ENCODE measurements around the gene OXER1.

Gene OXER1

DNA sequence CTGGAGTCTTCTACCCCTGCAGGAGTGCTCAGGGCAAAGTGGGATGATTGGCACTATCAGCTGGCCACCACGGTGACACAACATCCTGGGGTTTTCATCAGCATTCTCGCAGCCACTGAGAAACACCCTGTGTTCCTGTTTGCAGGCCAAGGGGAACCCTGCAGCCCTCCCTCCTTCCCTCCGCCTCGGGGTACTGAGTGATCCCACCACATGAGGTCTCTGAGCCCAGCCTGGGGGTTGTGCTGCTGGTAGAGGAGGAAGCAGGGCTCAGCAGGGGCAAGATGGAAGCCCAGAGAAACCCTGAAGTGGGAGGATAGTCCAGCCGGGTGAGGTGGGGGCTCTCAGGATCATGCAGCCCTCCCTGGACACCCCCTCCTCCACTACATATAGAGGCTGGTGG is at the start of gene OXER1:
Gene OXER1 (minus strand): TSS at position 40 of the 400 bp plus-strand sequence. CDS start 73 bp downstream, outside the sequence.
- no peaks in the 10 kb centered on the region for H3K9me3 ChIP-seq (ENCODE audit: control insufficient read depth in 2 of 2, low read length in 2 of 2)
- H3K27ac ChIP-seq (ENCODE audit: low read length): no peak within 1 kb of the TSS
- no peaks in the 10 kb centered on the region for H3K4me1 ChIP-seq (ENCODE audit: control insufficient read depth, insufficient read depth, low read length)

GRCh38 chr2:42812899-42813479 is 49.1 kb upstream of the OXER1 start:
- Histone ChIP-seq H3K9ac (ENCODE audit: low read length in 2 of 2) (no peak overlapping the region), H3K36me3 (ENCODE audit: control insufficient read depth in 2 of 2, insufficient read depth in 2 of 2, low read length in 2 of 2) (no peaks in the 10 kb centered on the region), H3K27me3 (ENCODE audit: control insufficient read depth in 1 of 2, insufficient read depth in 2 of 2, low read length in 2 of 2) (no peaks in the 10 kb centered on the region), H3K27ac (ENCODE audit: low read length) (no peak overlapping the region), H3K4me3 (ENCODE audit: low read length in 2 of 2) (no peak overlapping the region), H3K4me1 (ENCODE audit: control insufficient read depth, insufficient read depth, low read length) (peaks cover 19% of the 10 kb centered on the region), H3K9me3 (ENCODE audit: control insufficient read depth in 2 of 2, low read length in 2 of 2) (no peaks in the 10 kb centered on the region)

More for the DNA sequence above, at the start of gene OXER1:
- Histone ChIP-seq H3K4me3 (ENCODE audit: low read length in 2 of 2) (no peak within 1 kb of the TSS), H3K36me3 (ENCODE audit: control insufficient read depth in 2 of 2, insufficient read depth in 2 of 2, low read length in 2 of 2) (peaks cover 0 to 3% of the 10 kb centered on the region in 2 donors), H3K27me3 (ENCODE audit: control insufficient read depth in 1 of 2, insufficient read depth in 2 of 2, low read length in 2 of 2) (no peaks in the 10 kb centered on the region), H3K9ac (ENCODE audit: low read length in 2 of 2) (no peak within 1 kb of the TSS)

DNA sequence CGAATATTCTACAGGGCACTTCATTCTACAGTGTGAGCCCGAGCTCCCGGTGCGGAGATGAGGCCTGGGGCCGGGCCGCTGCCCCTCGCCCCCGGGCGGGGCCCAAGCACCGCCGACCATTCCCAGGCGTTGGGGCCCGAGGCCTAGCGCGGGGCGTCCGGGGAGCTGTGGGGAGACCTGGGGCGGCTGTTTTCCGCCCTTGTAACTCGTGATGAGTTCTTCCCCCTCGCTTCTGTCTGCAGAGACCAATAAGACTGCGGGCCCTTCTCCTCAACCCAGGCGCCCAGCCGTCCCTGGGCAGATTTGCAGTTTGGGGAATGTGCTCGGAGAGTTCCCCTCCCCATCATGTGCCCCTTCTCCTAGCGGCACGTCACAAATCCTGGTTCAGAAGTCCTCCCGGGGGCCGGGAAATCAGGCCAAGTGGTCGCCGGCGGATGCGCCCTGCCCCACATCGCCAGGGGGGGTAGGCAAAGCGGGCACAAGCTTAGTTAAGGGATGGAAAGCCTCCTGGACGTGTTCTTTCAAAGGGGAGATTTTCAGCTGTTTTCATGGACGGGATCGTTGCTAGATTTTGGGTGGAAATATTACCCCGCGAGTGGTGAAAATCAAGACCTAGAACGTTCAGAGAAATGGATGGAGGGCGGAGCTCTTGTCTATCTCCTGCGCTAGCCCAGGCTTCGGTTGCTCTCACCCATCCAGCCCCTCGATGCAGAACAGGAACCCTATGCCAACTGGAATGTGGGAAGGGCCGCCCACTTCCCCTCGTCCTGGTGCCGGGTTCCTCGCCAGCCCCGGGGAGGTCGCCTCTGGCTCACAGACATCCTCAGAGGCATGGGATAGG is 47.3 kb upstream of the OXER1 start:
- peak overlapping the region; percentile 86 to 88 for H3K4me3 ChIP-seq (ENCODE audit: low read length in 2 of 2)
- peak overlapping the region; percentile 96 to 97 for H3K9ac ChIP-seq (ENCODE audit: low read length in 2 of 2)
- H3K27me3 ChIP-seq (ENCODE audit: control insufficient read depth in 1 of 2, insufficient read depth in 2 of 2, low read length in 2 of 2): no peaks in the 10 kb centered on the region
- H3K36me3 ChIP-seq (ENCODE audit: control insufficient read depth in 2 of 2, insufficient read depth in 2 of 2, low read length in 2 of 2): no peaks in the 10 kb centered on the region
- no peaks in the 10 kb centered on the region for H3K9me3 ChIP-seq (ENCODE audit: control insufficient read depth in 2 of 2, low read length in 2 of 2)
- peaks cover 19% of the 10 kb centered on the region for H3K4me1 ChIP-seq (ENCODE audit: control insufficient read depth, insufficient read depth, low read length)
- peak overlapping the region; percentile 99 for H3K27ac ChIP-seq (ENCODE audit: low read length)

DNA sequence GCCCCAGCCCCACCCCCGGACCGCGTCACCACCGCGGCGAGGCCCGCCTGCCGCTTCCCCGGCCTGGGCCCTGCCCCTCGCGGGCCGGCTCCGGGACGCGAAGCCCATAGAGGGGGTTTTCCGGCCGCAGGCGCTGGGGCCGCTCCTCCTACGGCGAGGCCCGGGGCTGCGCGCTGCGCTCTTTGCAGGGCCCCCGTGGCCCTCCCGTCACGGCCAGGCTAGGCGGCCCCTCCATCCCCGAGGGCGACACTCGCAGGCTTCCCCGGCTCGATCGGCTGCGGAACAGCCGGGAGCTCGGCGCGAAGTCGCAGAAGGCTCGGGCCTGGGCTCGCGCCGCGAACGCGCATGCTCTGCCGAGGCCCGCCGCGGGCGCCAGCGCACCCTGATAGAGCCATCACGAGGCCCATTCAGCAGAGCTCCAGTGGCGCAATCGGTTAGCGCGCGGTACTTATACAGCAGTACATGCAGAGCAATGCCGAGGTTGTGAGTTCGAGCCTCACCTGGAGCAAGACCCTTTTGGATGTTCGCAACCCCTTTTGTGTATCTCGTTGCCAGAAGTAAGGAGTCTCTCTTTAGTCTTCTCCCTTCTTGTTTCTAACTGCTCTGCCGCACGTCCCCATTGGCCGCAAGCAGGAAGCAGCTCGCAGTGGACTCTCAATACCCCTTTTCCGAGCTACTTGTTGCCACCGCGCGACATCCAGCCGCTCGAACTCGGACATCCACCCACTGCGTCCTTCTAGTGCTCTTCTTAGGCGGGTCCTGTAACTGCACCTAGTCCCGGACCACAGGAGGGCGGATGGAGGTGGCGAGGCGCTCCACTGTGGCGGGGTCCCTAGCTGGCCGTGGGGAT is 46.4 kb upstream of the OXER1 start:
- H3K9ac ChIP-seq (ENCODE audit: low read length in 2 of 2): peak overlapping the region; percentile 96 to 97
- no peaks in the 10 kb centered on the region for H3K27me3 ChIP-seq (ENCODE audit: control insufficient read depth in 1 of 2, insufficient read depth in 2 of 2, low read length in 2 of 2)
- no peaks in the 10 kb centered on the region for H3K36me3 ChIP-seq (ENCODE audit: control insufficient read depth in 2 of 2, insufficient read depth in 2 of 2, low read length in 2 of 2)
- peak overlapping the region; percentile 86 to 88 for H3K4me3 ChIP-seq (ENCODE audit: low read length in 2 of 2)
- no peaks in the 10 kb centered on the region for H3K9me3 ChIP-seq (ENCODE audit: control insufficient read depth in 2 of 2, low read length in 2 of 2)
- peaks cover 19% of the 10 kb centered on the region for H3K4me1 ChIP-seq (ENCODE audit: control insufficient read depth, insufficient read depth, low read length)
- H3K27ac ChIP-seq (ENCODE audit: low read length): peak overlapping the region; percentile 99

- Histone ChIP-seq H3K9ac (ENCODE audit: low read length in 2 of 2) (peak overlapping the region; percentile 87 to 96), H3K27me3 (ENCODE audit: control insufficient read depth in 1 of 2, insufficient read depth in 2 of 2, low read length in 2 of 2) (no peaks in the 10 kb centered on the region), H3K9me3 (ENCODE audit: control insufficient read depth in 2 of 2, low read length in 2 of 2) (no peaks in the 10 kb centered on the region), H3K36me3 (ENCODE audit: control insufficient read depth in 2 of 2, insufficient read depth in 2 of 2, low read length in 2 of 2) (no peaks in the 10 kb centered on the region), H3K27ac (ENCODE audit: low read length) (peak overlapping the region; percentile 99), H3K4me1 (ENCODE audit: control insufficient read depth, insufficient read depth, low read length) (peaks cover 19% of the 10 kb centered on the region), H3K4me3 (ENCODE audit: low read length in 2 of 2) (peak overlapping the region; percentile 58 to 88)
These were observed 45.8 kb upstream of the OXER1 start for GRCh38 chr2:42809819-42810120.

DNA sequence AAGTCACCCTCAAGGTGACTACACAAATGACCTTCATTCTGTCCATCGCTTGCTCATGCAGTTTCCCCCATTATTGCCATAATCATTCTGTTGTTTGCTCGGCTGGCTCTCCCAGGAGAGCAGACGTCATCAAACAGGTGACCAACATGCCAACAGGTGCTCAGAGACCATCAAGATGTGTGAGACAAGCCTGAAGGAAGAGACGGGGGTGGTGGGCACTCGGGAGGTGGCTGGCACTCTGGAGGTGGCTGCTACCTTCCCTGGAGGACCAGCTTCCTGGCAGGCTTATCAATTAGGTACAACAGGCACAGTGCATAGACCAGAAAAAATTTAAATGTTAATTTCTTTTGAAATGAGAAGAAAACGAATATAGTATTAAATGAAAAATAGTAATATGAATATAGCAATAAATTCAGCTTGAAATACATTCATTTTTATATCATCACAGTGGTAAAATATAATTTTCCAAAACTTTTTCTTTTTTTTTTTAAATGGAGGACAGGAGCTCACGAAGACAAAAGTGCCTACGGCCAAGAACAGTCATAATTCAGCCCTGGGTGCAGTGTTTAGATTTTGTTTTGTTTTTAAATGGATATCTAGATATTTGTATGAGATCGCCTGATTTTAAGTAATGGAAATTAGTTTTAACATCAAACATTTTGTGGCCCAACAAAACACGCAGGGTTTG is 45.3 kb upstream of the OXER1 start:
- Histone ChIP-seq H3K4me1 (ENCODE audit: control insufficient read depth, insufficient read depth, low read length) (peaks cover 19% of the 10 kb centered on the region), H3K4me3 (ENCODE audit: low read length in 2 of 2) (peak overlapping the region; percentile 58 to 88), H3K27me3 (ENCODE audit: control insufficient read depth in 1 of 2, insufficient read depth in 2 of 2, low read length in 2 of 2) (no peaks in the 10 kb centered on the region), H3K36me3 (ENCODE audit: control insufficient read depth in 2 of 2, insufficient read depth in 2 of 2, low read length in 2 of 2) (no peaks in the 10 kb centered on the region), H3K27ac (ENCODE audit: low read length) (peak overlapping the region; percentile 99), H3K9me3 (ENCODE audit: control insufficient read depth in 2 of 2, low read length in 2 of 2) (no peaks in the 10 kb centered on the region), H3K9ac (ENCODE audit: low read length in 2 of 2) (peak overlapping the region; percentile 87 to 96)

GRCh38 chr2:42808301-42808700 is 44.4 kb upstream of the OXER1 start:
- Histone ChIP-seq H3K9me3 (ENCODE audit: control insufficient read depth in 2 of 2, low read length in 2 of 2) (no peaks in the 10 kb centered on the region), H3K9ac (ENCODE audit: low read length in 2 of 2) (no peak overlapping the region), H3K4me1 (ENCODE audit: control insufficient read depth, insufficient read depth, low read length) (peaks cover 19% of the 10 kb centered on the region), H3K27ac (ENCODE audit: low read length) (no peak overlapping the region), H3K36me3 (ENCODE audit: control insufficient read depth in 2 of 2, insufficient read depth in 2 of 2, low read length in 2 of 2) (no peaks in the 10 kb centered on the region), H3K4me3 (ENCODE audit: low read length in 2 of 2) (no peak overlapping the region), H3K27me3 (ENCODE audit: control insufficient read depth in 1 of 2, insufficient read depth in 2 of 2, low read length in 2 of 2) (no peaks in the 10 kb centered on the region)

- Histone ChIP-seq H3K4me1 (ENCODE audit: control insufficient read depth, insufficient read depth, low read length) (peaks cover 19% of the 10 kb centered on the region), H3K27me3 (ENCODE audit: control insufficient read depth in 1 of 2, insufficient read depth in 2 of 2, low read length in 2 of 2) (no peaks in the 10 kb centered on the region), H3K27ac (ENCODE audit: low read length) (no peak overlapping the region), H3K36me3 (ENCODE audit: control insufficient read depth in 2 of 2, insufficient read depth in 2 of 2, low read length in 2 of 2) (no peaks in the 10 kb centered on the region), H3K9ac (ENCODE audit: low read length in 2 of 2) (no peak overlapping the region), H3K9me3 (ENCODE audit: control insufficient read depth in 2 of 2, low read length in 2 of 2) (no peaks in the 10 kb centered on the region), H3K4me3 (ENCODE audit: low read length in 2 of 2) (no peak overlapping the region)
These were observed 42.9 kb upstream of the OXER1 start for GRCh38 chr2:42806786-42807185.

DNA sequence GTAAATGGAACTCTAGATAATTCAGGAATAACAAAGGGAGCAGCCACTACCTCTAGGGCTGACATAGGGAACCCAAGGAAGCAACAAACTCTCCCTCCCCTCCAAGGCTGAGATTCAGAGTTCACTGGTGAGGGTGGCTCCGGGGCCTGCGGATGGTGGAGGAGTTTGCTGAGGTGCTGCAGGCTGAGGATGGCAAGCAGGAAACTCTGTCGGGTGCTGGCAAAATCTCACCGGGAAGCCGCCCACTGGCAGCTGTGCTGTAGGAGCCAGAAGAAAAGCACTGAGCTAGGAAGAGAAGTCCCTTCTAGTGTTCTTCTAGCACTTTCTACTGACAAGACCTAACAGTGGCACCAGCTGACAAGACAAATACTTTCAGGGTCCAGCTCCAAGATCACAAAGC is 41.0 kb upstream of the OXER1 start:
- no peaks in the 10 kb centered on the region for H3K9me3 ChIP-seq (ENCODE audit: control insufficient read depth in 2 of 2, low read length in 2 of 2)
- no peaks in the 10 kb centered on the region for H3K36me3 ChIP-seq (ENCODE audit: control insufficient read depth in 2 of 2, insufficient read depth in 2 of 2, low read length in 2 of 2)
- H3K27ac ChIP-seq (ENCODE audit: low read length): no peak overlapping the region
- H3K4me1 ChIP-seq (ENCODE audit: control insufficient read depth, insufficient read depth, low read length): peaks cover 14% of the 10 kb centered on the region
- H3K27me3 ChIP-seq (ENCODE audit: control insufficient read depth in 1 of 2, insufficient read depth in 2 of 2, low read length in 2 of 2): no peaks in the 10 kb centered on the region
- H3K9ac ChIP-seq (ENCODE audit: low read length in 2 of 2): no peak overlapping the region
- no peak overlapping the region for H3K4me3 ChIP-seq (ENCODE audit: low read length in 2 of 2)

DNA sequence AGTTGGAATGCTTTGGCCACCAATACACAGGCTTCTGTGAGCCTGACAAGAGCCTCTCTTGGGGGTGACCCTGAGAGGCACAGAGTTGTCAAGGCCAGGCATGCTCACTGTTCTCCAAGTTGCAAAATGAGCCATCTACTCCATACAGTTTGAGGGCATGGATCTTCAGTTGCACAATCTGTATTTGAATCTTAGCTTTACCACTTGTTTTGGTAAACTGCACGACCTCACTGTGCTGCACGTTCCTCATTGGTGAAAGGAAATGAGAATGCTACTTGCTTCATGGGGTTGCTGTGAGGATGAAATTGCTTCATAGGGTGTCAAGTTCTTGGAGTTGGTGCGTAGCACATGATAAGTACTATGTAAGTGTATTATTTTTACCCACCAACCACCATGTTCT is 40.4 kb upstream of the OXER1 start:
- Histone ChIP-seq H3K4me1 (ENCODE audit: control insufficient read depth, insufficient read depth, low read length) (peaks cover 14% of the 10 kb centered on the region), H3K4me3 (ENCODE audit: low read length in 2 of 2) (no peak overlapping the region), H3K27me3 (ENCODE audit: control insufficient read depth in 1 of 2, insufficient read depth in 2 of 2, low read length in 2 of 2) (no peaks in the 10 kb centered on the region), H3K9me3 (ENCODE audit: control insufficient read depth in 2 of 2, low read length in 2 of 2) (no peaks in the 10 kb centered on the region), H3K27ac (ENCODE audit: low read length) (no peak overlapping the region), H3K36me3 (ENCODE audit: control insufficient read depth in 2 of 2, insufficient read depth in 2 of 2, low read length in 2 of 2) (no peaks in the 10 kb centered on the region), H3K9ac (ENCODE audit: low read length in 2 of 2) (no peak overlapping the region)
